Measurements from ENCODE around the gene ABCA2.

The ABCA2 gene

DNA sequence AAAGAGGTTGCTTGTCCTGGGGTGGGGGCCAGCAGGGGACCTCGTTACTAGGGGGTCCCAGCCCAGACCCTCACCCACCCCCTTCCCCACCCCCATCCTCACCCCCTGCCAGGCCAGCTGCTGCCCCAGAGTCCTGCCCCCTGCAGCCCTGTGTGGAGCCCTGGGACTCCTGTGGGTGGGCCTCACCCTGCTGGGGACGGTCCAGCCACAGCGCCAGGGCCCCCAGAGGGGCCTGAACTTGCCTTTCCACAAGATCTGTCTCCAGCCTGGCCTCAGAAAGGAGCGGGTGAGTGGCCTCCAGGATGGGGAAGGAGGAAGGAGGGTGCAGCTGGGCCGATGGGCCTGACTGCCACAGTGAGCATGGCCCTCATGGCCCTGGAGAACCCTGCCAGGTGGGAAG lies 58.3 kb downstream of the ABCA2 start:
- TF ChIP-seq, protein P1, sequence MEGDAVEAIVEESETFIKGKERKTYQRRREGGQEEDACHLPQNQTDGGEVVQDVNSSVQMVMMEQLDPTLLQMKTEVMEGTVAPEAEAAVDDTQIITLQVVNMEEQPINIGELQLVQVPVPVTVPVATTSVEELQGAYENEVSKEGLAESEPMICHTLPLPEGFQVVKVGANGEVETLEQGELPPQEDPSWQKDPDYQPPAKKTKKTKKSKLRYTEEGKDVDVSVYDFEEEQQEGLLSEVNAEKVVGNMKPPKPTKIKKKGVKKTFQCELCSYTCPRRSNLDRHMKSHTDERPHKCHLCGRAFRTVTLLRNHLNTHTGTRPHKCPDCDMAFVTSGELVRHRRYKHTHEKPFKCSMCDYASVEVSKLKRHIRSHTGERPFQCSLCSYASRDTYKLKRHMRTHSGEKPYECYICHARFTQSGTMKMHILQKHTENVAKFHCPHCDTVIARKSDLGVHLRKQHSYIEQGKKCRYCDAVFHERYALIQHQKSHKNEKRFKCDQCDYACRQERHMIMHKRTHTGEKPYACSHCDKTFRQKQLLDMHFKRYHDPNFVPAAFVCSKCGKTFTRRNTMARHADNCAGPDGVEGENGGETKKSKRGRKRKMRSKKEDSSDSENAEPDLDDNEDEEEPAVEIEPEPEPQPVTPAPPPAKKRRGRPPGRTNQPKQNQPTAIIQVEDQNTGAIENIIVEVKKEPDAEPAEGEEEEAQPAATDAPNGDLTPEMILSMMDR (conservative IDR thresholded peaks at IDR 0.05; ENCODE audit: low read depth, low read length) = no peak
- no peak overlapping the region for H3K9ac ChIP-seq
- peaks cover 24% of the 10 kb centered on the region for H3K27me3 ChIP-seq (ENCODE audit: insufficient read depth, low read depth)
- H4K20me1 ChIP-seq (ENCODE audit: insufficient read depth) = no peaks in the 10 kb centered on the region
- H3K27ac ChIP-seq = no peak overlapping the region
- H2AFZ ChIP-seq (ENCODE audit: low read depth) = no peak overlapping the region
- no peaks in the 10 kb centered on the region for H3K79me2 ChIP-seq (ENCODE audit: insufficient read depth, low read depth)
- peaks cover 11% of the 10 kb centered on the region for H3K4me1 ChIP-seq (ENCODE audit: low read depth, poor library complexity, severe bottlenecking)
- no peaks in the 10 kb centered on the region for H3K36me3 ChIP-seq (ENCODE audit: insufficient read depth)
- no peak overlapping the region for H3K4me3 ChIP-seq (IDR thresholded peaks at IDR 0.05; ENCODE audit: insufficient read depth, low read depth, low read length)
- no peak overlapping the region for H3K4me2 ChIP-seq

DNA sequence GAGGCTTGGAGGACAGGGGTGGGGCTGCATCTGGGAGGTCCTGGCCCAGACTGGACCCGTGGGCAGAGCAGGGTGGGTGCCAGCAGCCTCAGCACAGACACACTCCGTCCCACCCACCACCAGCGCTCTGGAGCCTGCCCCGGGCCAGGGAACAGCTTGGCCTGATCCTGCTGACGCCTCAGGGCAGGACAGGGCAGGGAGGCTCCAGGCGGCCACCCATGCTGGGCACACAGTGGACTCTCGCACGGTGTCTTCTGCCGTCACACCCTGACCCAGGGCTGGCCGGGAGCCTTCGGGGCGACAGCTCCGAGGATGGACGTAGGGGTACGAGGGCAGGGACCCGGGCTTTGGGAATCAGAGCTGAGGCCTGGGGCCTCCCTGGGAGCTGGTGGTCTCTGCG lies 58.9 kb downstream of the ABCA2 start:
- no peaks in the 10 kb centered on the region for H3K36me3 ChIP-seq (ENCODE audit: insufficient read depth)
- peaks cover 17% of the 10 kb centered on the region for H3K27me3 ChIP-seq (ENCODE audit: insufficient read depth, low read depth)
- no peak overlapping the region for H3K27ac ChIP-seq
- H3K4me3 ChIP-seq (IDR thresholded peaks at IDR 0.05; ENCODE audit: insufficient read depth, low read depth, low read length) = no peak overlapping the region
- H2AFZ ChIP-seq (ENCODE audit: low read depth) = no peak overlapping the region
- TF ChIP-seq, protein P1 (conservative IDR thresholded peaks at IDR 0.05; ENCODE audit: low read depth, low read length) = no peak
- H3K4me2 ChIP-seq = no peak overlapping the region
- H3K79me2 ChIP-seq (ENCODE audit: insufficient read depth, low read depth) = no peaks in the 10 kb centered on the region
- no peak overlapping the region for H3K9ac ChIP-seq
- H4K20me1 ChIP-seq (ENCODE audit: insufficient read depth) = no peaks in the 10 kb centered on the region
- H3K4me1 ChIP-seq (ENCODE audit: low read depth, poor library complexity, severe bottlenecking) = peaks cover 18% of the 10 kb centered on the region

DNA sequence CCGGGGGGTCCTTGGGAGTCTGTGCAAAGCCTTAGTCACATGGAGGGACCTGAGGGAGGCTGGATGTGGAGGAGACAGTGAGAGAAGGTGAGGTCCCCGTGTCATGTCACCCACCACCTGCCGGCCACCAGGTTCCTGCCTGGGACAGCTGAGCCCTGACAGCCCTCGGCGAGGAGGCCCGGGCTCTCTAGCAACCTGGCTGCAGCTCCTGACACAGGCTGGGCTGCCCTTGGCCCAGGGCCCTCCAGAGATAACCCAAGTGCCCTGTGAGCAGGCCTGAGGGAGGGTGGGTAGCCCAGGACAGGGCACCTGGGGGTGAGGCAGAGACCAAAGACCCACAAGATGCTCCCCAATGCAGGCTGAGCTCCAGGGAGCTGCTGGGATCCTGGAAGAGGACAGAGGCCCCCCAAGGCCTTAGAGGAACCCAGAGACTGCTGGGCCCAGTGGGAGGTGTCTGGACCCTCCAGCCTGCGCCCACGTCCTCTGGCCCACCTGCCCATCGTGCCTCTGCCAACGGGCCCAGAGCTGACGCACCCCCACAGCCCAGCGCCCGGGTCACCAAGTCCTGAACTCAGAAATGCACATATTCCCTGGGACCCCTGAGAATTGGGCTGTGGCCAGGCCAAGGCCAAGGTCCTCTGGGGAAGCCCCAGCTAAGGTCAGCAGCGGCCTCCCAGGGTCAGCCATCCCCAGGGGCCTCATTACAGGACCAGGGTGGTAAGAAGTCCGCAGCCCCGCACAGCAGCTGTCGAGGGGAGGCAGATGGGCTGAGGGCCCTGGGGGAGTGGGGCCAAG lies 59.5 kb downstream of the ABCA2 start:
- H3K4me1 ChIP-seq (ENCODE audit: low read depth, poor library complexity, severe bottlenecking) = peaks cover 20% of the 10 kb centered on the region
- no peaks in the 10 kb centered on the region for H3K79me2 ChIP-seq (ENCODE audit: insufficient read depth, low read depth)
- H3K27me3 ChIP-seq (ENCODE audit: insufficient read depth, low read depth) = peaks cover 12% of the 10 kb centered on the region; the same call in 1 of the 2 replicates
- H3K9ac ChIP-seq = no peak overlapping the region
- TF ChIP-seq, protein P1 (conservative IDR thresholded peaks at IDR 0.05; ENCODE audit: low read depth, low read length) = no peak
- no peaks in the 10 kb centered on the region for H4K20me1 ChIP-seq (ENCODE audit: insufficient read depth)
- H3K4me2 ChIP-seq = no peak overlapping the region
- H3K27ac ChIP-seq = no peak overlapping the region
- no peak overlapping the region for H2AFZ ChIP-seq (ENCODE audit: low read depth)
- no peak overlapping the region for H3K4me3 ChIP-seq (IDR thresholded peaks at IDR 0.05; ENCODE audit: insufficient read depth, low read depth, low read length)
- no peaks in the 10 kb centered on the region for H3K36me3 ChIP-seq (ENCODE audit: insufficient read depth)

DNA sequence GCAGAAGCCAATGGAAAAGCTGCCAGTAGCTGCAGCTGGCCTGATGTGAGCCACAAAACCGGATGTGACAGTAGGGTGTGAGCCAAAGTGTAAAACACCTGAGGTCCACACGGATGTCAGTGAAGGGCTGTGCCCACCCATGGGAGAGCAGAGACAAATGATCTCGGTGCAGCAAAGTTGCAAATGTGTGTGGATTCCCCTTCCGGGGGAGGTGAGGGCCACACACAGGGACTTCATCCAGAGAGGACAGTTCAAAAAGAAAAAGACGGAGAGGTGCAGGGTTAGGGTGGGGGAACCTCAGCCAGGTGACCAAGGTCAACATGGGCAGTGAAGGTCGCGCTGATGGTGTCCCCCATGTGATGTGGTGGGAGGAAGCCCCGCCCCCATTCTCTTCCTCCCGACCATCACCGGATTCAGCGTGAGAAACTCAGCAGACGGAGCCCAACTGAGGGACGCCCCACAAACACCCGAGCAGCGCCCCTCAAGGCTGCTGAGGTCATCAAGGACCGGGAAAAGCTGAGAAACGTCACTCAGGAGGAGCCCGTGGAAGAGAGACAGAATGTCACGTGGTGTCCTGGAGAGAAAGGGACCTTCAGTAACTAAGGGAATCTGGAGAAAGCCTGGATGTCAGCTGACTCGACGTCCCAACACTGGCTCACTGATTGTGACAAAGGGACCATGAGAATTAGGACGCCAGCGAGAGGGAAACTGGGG lies 62.1 kb downstream of the ABCA2 start:
- Histone ChIP-seq H3K79me2 (ENCODE audit: insufficient read depth, low read depth) (no peaks in the 10 kb centered on the region), H3K4me2 (peak overlapping the region; percentile 46; the same call in 1 of the 2 replicates), H3K9ac (no peak overlapping the region), H4K20me1 (ENCODE audit: insufficient read depth) (no peaks in the 10 kb centered on the region), H3K4me3 (IDR thresholded peaks at IDR 0.05; ENCODE audit: insufficient read depth, low read depth, low read length) (no peak overlapping the region), H3K36me3 (ENCODE audit: insufficient read depth) (no peaks in the 10 kb centered on the region), H3K4me1 (ENCODE audit: low read depth, poor library complexity, severe bottlenecking) (peaks cover 29% of the 10 kb centered on the region), H2AFZ (ENCODE audit: low read depth) (peak overlapping the region; percentile 35; the same call in 1 of the 2 replicates), H3K27me3 (ENCODE audit: insufficient read depth, low read depth) (no peaks in the 10 kb centered on the region; the same call in 1 of the 2 replicates), H3K27ac (no peak overlapping the region)
- TF ChIP-seq, protein P1 (conservative IDR thresholded peaks at IDR 0.05; ENCODE audit: low read depth, low read length) = no peak

Data from KMS-11 (cell line).